Ascending aorta (tissue), 2 donors: ENCODE results near the gene LRRC66. TPM values are rescaled to one million over a fixed set of nuclear protein-coding genes. Genes with fewer than 3 reads are reported as not detected.

Source experiments
- DNase-seq, 2 donors: peaks; one replicate each; pipeline ENCODE4 v3.0.0-alpha.2; 2019; ENCODE audit warnings: low spot score in 2 of 2
- H3K27ac ChIP-seq, 2 donors: fragments of 200-600 bp; sonication (generic); one replicate each; pipeline ENCODE4 v1.5.1; 2016 to 2017; ENCODE audit warnings: mild to moderate bottlenecking in 1 of 2
- H3K27me3 ChIP-seq: fragments of 200-600 bp; sonication (generic); one replicate; pipeline ENCODE4 v1.5.1; 2017
- H3K36me3 ChIP-seq, 2 donors: fragments of 200-600 bp; sonication (generic); one replicate each; pipeline ENCODE4 v1.5.1; 2016
- H3K4me1 ChIP-seq, 2 donors: fragments of 200-600 bp; sonication (generic); one replicate each; pipeline ENCODE4 v1.5.1; 2016 to 2017; ENCODE audit warnings: mild to moderate bottlenecking in 1 of 2
- H3K4me3 ChIP-seq, 2 donors: fragments of 200-600 bp; sonication (generic); one replicate each; pipeline ENCODE4 v1.5.1; 2016 to 2017; ENCODE audit warnings: mild to moderate bottlenecking in 1 of 2
- H3K9me3 ChIP-seq, 2 donors: fragments of 200-600 bp; sonication (generic); one replicate each; pipeline ENCODE4 v1.5.1; 2016
- CTCF ChIP-seq, 3 experiments: fragments of 200-600 bp in 2 of 3; fragments of 450-650 bp in 1 of 3; sonication (generic) in 2 of 3; IDR thresholded peaks; one replicate each; pipeline ENCODE4 v1.5.1; 2016 to 2019; ENCODE audit warnings: antibody characterized with exemption in 3 of 3, mild to moderate bottlenecking in 1 of 3, moderate library complexity in 1 of 3
- intact Hi-C: fragments of 100-400 bp; cut with DNase I; formaldehyde crosslinking; loops from one replicate; pipeline ENCODE4 v1.15.1; 2023
- total RNA-seq: library from RNA; depleted of rRNA; stranded (reverse); fragments of >200 nt; gene quantifications from one replicate; pipeline ENCODE4 v1.1.0, GENCODE V29; 2016

The LRRC66 gene
- total RNA-seq, 1 donor from 2014 or later, result 8.5 TPM

DNA sequence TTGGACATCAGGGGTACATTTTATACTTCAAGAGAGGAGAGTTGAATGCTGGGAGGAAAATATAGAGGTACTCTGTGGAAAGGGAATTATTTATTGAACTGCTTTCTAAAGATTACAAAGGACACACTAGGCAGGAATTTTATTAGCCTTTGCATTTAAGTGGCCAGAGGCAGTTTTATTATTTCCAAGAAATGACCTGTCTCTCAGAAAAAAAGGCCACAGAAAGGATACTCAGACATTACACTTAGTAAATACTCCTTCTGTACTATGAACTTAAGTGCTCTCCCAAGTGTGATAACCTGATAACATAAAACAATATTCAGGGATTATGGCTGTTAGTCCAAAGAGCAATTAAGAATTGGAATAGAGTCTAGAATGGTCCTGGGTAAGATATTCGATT lies 7.5 kb downstream of the LRRC66 start:
- Histone ChIP-seq H3K36me3 (peaks cover 7 to 8% of the 10 kb centered on the region in 2 donors), H3K27me3 (no peaks in the 10 kb centered on the region), H3K9me3 (no peaks in the 10 kb centered on the region), H3K4me3 (no peak overlapping the region), H3K4me1 (no peaks in the 10 kb centered on the region), H3K27ac (no peak overlapping the region)
- DNase-seq, result no peak
- intact Hi-C loops, result no loop called here
- no peak for TF ChIP-seq CTCF (IDR thresholded peaks at IDR 0.05)

GRCh38 chr4:52010986-52011385 lies 9.2 kb downstream of the LRRC66 start:
- intact Hi-C loops, result no loop called here

DNA sequence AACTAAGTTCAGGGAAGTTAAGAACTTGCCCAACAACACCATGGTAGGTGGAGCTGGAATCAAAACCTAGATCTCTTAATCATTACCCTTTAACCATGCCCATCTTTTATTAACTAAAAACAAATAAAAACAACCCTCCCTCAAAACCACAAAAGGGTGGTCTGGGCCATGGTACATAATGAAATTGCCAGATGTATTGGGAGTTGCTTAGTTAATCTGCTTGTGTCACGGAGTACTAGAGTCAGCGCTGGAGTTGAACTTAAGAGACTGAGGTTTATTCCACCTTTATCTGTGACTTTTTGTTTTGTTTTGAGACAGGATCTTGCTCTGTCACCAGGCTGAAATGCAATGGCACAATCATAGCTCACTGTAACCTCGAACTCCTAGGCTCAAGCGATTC lies 13.3 kb downstream of the LRRC66 start:
- intact Hi-C loops, result no loop called here
- no peaks in the 10 kb centered on the region for H3K4me1 ChIP-seq
- DNase-seq, result no peak
- peaks cover 0 to 4% of the 10 kb centered on the region in 2 donors for H3K36me3 ChIP-seq
- no peak overlapping the region for H3K4me3 ChIP-seq
- no peaks in the 10 kb centered on the region for H3K9me3 ChIP-seq
- no peaks in the 10 kb centered on the region for H3K27me3 ChIP-seq
- TF ChIP-seq CTCF (IDR thresholded peaks at IDR 0.05), result no peak
- no peak overlapping the region for H3K27ac ChIP-seq

More at GRCh38 chr4:52010986-52011385, 9.2 kb downstream of the LRRC66 start:
- Histone ChIP-seq H3K4me1 (no peaks in the 10 kb centered on the region), H3K9me3 (no peaks in the 10 kb centered on the region), H3K27ac (no peak overlapping the region), H3K27me3 (no peaks in the 10 kb centered on the region), H3K36me3 (peaks cover 7 to 8% of the 10 kb centered on the region in 2 donors), H3K4me3 (no peak overlapping the region)
- no peak for TF ChIP-seq CTCF (IDR thresholded peaks at IDR 0.05)
- no peak for DNase-seq

- H3K27me3 ChIP-seq, result no peaks in the 10 kb centered on the region
- TF ChIP-seq CTCF (IDR thresholded peaks at IDR 0.05), result no peak
- H3K4me1 ChIP-seq, result no peaks in the 10 kb centered on the region
- H3K4me3 ChIP-seq, result no peak overlapping the region
- DNase-seq, result no peak
- H3K36me3 ChIP-seq, result no peaks in the 10 kb centered on the region
- H3K27ac ChIP-seq, result no peak overlapping the region
- H3K9me3 ChIP-seq, result no peaks in the 10 kb centered on the region
- intact Hi-C loops, result no loop called here
Observed at GRCh38 chr4:52005604-52006273, 14.4 kb downstream of the LRRC66 start.

DNA sequence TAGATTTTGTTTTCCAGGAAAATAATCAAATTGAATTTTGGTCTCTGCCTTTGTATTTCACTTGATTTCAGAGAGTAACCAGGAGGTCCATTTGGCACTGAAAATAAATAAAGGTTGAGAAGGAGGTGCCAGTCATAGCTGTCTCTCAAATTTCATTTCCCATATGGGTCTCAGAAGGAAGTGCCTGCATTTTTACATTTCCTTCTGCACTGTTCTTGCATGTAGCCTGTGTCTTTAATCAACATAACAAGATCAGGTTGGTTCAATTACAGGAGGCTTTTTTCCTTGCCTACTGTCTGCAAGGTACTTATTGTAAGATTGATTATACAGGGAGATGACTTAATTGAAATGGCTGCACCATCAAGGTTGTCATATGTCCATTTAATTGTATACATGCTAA lies 15.7 kb downstream of the LRRC66 start:
- no peak overlapping the region for H3K27ac ChIP-seq
- TF ChIP-seq CTCF (IDR thresholded peaks at IDR 0.05), result no peak
- intact Hi-C loops, result no loop called here
- no peak overlapping the region for H3K4me3 ChIP-seq
- no peak for DNase-seq
- H3K9me3 ChIP-seq, result no peaks in the 10 kb centered on the region
- H3K27me3 ChIP-seq, result no peaks in the 10 kb centered on the region
- H3K36me3 ChIP-seq, result no peaks in the 10 kb centered on the region
- H3K4me1 ChIP-seq, result no peaks in the 10 kb centered on the region

DNA sequence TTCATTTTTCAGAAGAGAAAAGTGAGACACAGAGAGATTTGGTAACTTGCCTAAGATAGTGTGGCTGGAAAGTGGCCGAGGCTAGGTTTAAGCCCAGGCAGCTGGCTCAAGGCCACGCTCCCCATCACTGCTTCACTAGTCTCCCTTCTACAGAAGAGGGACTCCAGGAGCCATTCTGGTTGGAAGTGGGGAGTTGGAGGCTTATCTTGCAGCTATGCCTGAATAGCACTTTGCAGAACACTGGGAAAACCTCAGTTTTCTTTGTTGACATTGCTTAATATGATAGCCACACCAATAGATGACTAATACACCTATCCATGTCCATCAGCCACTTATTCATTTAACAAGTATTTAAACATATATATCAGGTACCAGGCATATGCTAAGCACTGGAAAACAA lies 18.5 kb downstream of the LRRC66 start:
- intact Hi-C loops, result no loop called here
- peaks cover 0 to 3% of the 10 kb centered on the region in 2 donors for H3K36me3 ChIP-seq
- no peaks in the 10 kb centered on the region for H3K27me3 ChIP-seq
- no peak overlapping the region for H3K4me3 ChIP-seq
- no peak overlapping the region for H3K27ac ChIP-seq
- no peak for DNase-seq
- H3K9me3 ChIP-seq, result no peaks in the 10 kb centered on the region
- H3K4me1 ChIP-seq, result no peaks in the 10 kb centered on the region
- no peak for TF ChIP-seq CTCF (IDR thresholded peaks at IDR 0.05)
